SJSA1 (cell line): ENCODE data around the gene MRGPRG. TPM values are rescaled to one million over a fixed set of nuclear protein-coding genes. Genes with fewer than 3 reads are reported as not detected.
A peak's percentile ranks its signal among the peaks of the same experiment; 100 is the strongest.

Experiments used
- DNase-seq, 2 experiments: peaks; one replicate each; pipeline ENCODE4 v3.0.0-alpha.2; 2015 to 2020; ENCODE audit warnings: low spot score in 2 of 2, low read depth in 1 of 2
- H3K27ac ChIP-seq: fragments of 250-450 bp; sonication (Bioruptor Pico); 2 replicates; pipeline ENCODE4 v1.5.1; 2020; ENCODE audit warnings: mild to moderate bottlenecking, moderate library complexity
- H3K27me3 ChIP-seq: fragments of 250-450 bp; sonication (Bioruptor Pico); replicated peaks from 2 replicates; pipeline ENCODE4 v1.5.1; 2020; ENCODE audit warnings: mild to moderate bottlenecking, moderate library complexity
- H3K36me3 ChIP-seq: fragments of 250-450 bp; sonication (Bioruptor Pico); 2 replicates; pipeline ENCODE4 v1.5.1; 2020; ENCODE audit warnings: mild to moderate bottlenecking
- H3K4me1 ChIP-seq: fragments of 250-450 bp; sonication (Bioruptor Pico); replicated peaks from 2 replicates; pipeline ENCODE4 v1.6.1; 2021; ENCODE audit warnings: mild to moderate bottlenecking
- H3K4me3 ChIP-seq: fragments of 250-450 bp; sonication (Bioruptor Pico); 2 replicates; pipeline ENCODE4 v1.5.1; 2020; ENCODE audit warnings: mild to moderate bottlenecking
- H3K9me3 ChIP-seq: fragments of 250-450 bp; sonication (Bioruptor Pico); replicated peaks from 2 replicates; pipeline ENCODE4 v1.5.1; 2020; ENCODE audit warnings: mild to moderate bottlenecking
- total RNA-seq: library from RNA; depleted of rRNA; stranded (reverse); fragments of >200 nt; shearing (Covaris generic); gene quantifications from 2 replicates; pipeline ENCODE4 v1.2.3, GENCODE V29; 2014

Gene MRGPRG
- total RNA-seq, 1 experiment from 2014 or later = not detected

GRCh38 chr11:3199537-3200295, 18.9 kb downstream of the MRGPRG start:
- no peak for DNase-seq
- no peaks in the 10 kb centered on the region for H3K36me3 ChIP-seq
- H3K4me1 ChIP-seq = no peaks in the 10 kb centered on the region
- 0 out of 2 replicates have a peak, but pooled peaks cover 2% of the 10 kb centered on the region for H3K9me3 ChIP-seq
- no peak overlapping the region for H3K27ac ChIP-seq
- no peak overlapping the region for H3K4me3 ChIP-seq
- peaks cover 60% of the 10 kb centered on the region for H3K27me3 ChIP-seq

GRCh38 chr11:3198815-3199214, 19.8 kb downstream of the MRGPRG start:
- Histone ChIP-seq H3K27ac (no peak overlapping the region), H3K27me3 (peaks cover 55% of the 10 kb centered on the region), H3K4me1 (no peaks in the 10 kb centered on the region), H3K36me3 (no peaks in the 10 kb centered on the region), H3K9me3 (0 out of 2 replicates have a peak, but pooled peaks cover 2% of the 10 kb centered on the region), H3K4me3 (no peak overlapping the region)
- no peak for DNase-seq

DNA sequence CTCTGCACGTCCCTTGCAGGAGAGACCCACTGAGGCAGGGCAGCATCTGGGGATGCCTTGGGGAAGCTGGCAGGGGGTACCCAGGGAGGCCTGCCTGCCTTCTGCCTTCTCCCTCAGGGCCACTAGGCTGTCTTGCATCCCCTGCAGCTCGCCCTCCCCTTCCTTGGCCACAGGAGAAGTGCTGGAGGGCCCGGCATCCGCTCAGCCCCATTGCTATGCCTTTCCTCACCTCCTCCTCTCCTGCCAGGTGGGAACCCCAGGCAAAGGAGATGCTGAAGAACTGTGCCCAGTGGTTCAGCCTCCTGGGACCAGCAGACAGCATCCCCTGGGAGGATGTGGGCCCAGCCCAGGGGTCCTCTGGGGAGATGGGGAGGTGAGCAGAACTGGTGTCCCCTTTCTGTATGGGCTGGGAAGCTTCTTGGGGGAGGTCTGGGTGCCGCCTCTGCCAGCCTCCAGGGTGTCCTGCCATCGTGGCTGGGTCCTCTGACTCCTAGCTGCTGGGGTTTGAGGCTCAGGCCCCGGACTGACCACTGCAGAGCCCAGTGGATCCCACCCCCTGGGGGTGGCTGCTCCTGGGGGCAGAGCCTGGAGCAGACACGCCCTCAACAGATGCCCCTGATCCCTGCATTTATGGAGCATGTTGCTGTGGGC, 20.6 kb downstream of the MRGPRG start:
- no peaks in the 10 kb centered on the region for H3K36me3 ChIP-seq
- H3K9me3 ChIP-seq = no peaks in the 10 kb centered on the region
- no peaks in the 10 kb centered on the region for H3K4me1 ChIP-seq
- DNase-seq = no peak
- peaks cover 46% of the 10 kb centered on the region for H3K27me3 ChIP-seq
- H3K4me3 ChIP-seq = no peak overlapping the region
- H3K27ac ChIP-seq = no peak overlapping the region

DNA sequence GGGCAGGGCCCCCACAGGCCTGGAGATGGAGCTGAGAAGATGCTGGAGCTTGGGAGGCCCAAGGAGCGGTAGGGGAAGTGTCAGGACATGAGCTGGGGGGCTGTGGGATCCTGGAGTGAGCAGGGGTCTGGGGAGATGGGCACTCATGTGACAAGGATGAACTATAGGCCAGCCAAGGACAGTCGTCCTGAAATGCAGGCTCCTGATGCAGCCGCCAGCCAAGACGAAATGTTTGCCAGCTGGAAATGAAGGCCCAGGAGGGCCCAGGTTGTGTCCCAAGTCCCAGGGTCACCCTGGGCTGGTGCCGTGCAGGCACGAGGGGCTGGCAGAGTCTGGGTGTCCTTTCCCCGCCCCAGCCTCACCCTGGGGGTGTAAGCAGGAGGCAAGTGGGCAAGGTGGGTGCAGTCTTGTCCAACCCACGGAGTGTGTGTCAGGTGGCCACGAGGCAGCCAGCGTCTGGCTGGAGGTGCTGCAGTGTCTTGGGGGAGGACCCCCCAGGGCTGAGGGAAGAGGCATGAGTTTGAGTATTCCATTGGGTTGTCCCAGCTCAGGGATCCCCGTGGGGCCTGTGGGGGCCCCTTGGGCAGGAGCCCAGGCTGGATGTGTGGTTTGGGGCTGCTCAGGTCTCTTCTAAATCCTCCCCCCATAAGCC, 21.4 kb downstream of the MRGPRG start:
- no peaks in the 10 kb centered on the region for H3K9me3 ChIP-seq
- no peak overlapping the region for H3K27ac ChIP-seq
- no peak overlapping the region for H3K4me3 ChIP-seq
- no peak for DNase-seq
- H3K36me3 ChIP-seq = no peaks in the 10 kb centered on the region
- no peaks in the 10 kb centered on the region for H3K4me1 ChIP-seq
- H3K27me3 ChIP-seq = peaks cover 38% of the 10 kb centered on the region

DNA sequence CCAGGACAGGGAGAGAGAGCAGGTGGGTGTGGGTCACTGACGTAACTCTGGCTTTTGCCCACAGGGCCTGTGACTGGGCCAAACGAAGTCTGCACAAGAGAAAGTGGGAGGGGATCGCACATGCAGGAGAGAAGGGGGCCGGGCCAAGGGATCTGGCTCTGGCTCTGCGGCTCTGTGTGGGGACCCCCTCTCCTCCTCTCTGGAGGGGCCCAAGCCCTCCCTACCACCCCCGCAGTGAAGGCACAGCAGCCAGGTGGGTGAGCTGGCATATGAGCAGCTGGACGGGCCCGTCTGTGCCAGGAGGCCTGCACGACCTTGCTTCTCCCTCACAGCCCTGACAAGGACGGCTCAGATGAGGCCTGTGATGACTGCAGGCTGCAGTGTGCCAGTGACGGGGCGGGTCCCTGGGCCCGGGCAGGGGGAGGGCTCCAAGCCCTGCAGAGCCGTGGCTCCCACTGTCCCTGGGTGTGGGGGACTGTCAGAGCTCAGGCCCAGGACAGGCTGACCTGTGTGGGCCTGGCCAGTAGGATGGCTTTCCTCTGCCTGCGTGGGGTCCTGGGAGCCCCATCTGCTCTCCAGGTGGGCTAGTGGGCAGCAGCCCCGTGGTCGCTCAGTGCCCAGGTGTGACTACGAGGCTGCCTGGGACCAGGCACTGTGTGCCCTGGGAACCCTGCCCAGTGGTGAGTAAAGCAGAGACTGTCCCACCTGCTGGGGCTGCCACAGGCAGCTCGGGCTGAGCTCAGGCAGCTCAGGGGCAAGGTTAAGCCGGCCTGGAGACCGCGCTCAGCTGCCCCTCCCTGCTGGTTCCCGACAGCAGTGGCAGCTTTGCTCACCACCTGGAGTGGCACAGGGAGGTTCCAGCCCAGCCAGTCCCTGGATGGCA, 22.2 kb downstream of the MRGPRG start:
- no peak for DNase-seq
- Histone ChIP-seq H3K27me3 (peaks cover 30% of the 10 kb centered on the region), H3K9me3 (no peaks in the 10 kb centered on the region), H3K4me3 (no peak overlapping the region), H3K4me1 (no peaks in the 10 kb centered on the region), H3K36me3 (no peaks in the 10 kb centered on the region), H3K27ac (no peak overlapping the region)

- Histone ChIP-seq H3K27me3 (peaks cover 21% of the 10 kb centered on the region), H3K36me3 (no peaks in the 10 kb centered on the region), H3K4me1 (no peaks in the 10 kb centered on the region), H3K4me3 (no peak overlapping the region), H3K27ac (no peak overlapping the region), H3K9me3 (no peaks in the 10 kb centered on the region)
- peak in 1 of 2 experiments; percentile 30 for DNase-seq
These were observed 23.1 kb downstream of the MRGPRG start for GRCh38 chr11:3195251-3196160.

DNA sequence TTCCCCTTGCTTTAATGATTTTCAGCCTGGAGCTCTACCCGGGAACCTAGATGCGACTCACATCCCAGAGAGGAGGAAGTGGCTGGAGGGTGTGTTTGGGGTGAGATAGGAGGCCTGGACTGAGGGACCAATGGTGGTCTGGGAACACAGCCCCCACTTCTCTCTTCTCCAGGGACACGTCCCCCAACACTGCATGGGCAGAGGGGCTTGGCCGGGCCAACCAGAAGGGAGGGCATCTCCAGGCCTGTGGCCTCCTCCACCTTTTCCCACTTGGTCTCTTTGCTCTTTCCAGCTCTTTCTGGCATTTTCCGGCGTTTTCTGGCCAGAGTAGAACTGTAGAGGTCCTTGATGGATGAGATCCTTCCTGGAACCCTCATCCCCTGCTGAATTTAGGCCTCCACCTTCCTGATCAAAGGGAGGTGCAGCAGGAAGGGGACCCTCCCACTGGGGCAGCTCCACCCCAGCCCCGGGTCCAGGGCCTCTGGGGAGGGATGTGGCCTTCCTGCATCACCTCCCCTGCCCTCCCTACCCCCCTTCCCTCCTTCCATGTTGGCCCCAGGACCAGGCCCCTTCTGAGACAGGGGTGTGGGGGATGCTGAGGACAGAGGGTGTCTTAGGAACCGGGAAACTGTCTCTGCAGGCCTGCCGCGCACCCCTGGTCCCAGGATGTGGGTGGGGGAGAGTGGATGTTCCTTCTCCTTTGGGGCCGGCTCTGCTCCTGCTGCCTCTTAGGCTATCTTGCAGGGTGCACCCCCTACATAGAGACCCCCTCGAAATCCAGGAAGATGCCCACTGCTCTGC, 24.4 kb downstream of the MRGPRG start:
- no peak overlapping the region for H3K27ac ChIP-seq
- H3K4me1 ChIP-seq = no peaks in the 10 kb centered on the region
- peaks cover 16% of the 10 kb centered on the region; the same call in 1 of the 2 replicates for H3K27me3 ChIP-seq
- no peaks in the 10 kb centered on the region for H3K36me3 ChIP-seq
- H3K4me3 ChIP-seq = no peak overlapping the region
- H3K9me3 ChIP-seq = no peaks in the 10 kb centered on the region
- no peak for DNase-seq

DNA sequence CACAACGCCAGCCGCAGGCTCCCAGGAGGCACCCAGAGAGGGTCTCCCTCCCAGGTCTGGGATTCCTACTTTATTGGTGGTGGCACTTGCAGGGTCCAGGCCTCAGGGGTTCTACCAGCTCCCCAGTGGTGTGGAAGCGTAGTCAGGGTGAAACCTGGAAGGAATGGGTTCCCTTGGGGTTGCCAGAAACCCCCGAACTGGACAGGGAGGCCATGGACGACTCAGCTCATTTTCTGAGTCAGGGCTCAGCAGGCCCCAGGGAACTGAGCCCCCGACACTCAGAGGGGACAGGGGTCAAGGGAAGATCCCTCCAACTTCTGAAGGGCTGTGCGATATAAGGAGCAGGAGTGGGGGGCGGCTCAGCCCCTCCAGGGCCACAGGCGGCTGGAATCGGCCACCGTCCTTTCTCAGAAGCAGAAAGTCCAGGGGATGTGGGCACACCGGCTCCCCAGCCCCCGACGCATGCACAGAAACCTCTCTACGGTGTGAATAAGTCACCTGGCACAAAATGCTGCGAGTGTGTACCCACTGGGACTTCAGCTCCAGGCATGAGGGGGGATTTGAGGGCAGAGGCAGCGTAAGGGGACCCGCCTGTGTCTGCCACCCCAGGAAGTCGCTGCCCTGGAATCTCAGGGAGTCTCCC, 25.1 kb downstream of the MRGPRG start:
- Histone ChIP-seq H3K27me3 (peaks cover 11% of the 10 kb centered on the region; the same call in 1 of the 2 replicates), H3K36me3 (no peaks in the 10 kb centered on the region), H3K4me1 (no peaks in the 10 kb centered on the region), H3K9me3 (no peaks in the 10 kb centered on the region), H3K4me3 (no peak overlapping the region), H3K27ac (no peak overlapping the region)
- no peak for DNase-seq

GRCh38 chr11:3192511-3193372, 25.9 kb downstream of the MRGPRG start:
- Histone ChIP-seq H3K4me1 (no peaks in the 10 kb centered on the region), H3K4me3 (no peak overlapping the region), H3K36me3 (no peaks in the 10 kb centered on the region), H3K27ac (no peak overlapping the region), H3K9me3 (no peaks in the 10 kb centered on the region), H3K27me3 (peaks cover 6% of the 10 kb centered on the region)
- DNase-seq = no peak

GRCh38 chr11:3191586-3192324, 26.9 kb downstream of the MRGPRG start:
- no peaks in the 10 kb centered on the region for H3K9me3 ChIP-seq
- no peak overlapping the region for H3K4me3 ChIP-seq
- no peaks in the 10 kb centered on the region for H3K4me1 ChIP-seq
- H3K36me3 ChIP-seq = no peaks in the 10 kb centered on the region
- H3K27ac ChIP-seq = no peak overlapping the region
- peaks cover 15% of the 10 kb centered on the region for H3K27me3 ChIP-seq
- DNase-seq = no peak
